Neural cell (in vitro differentiated cells): ENCODE results near the gene SERPINI1. TPM values are rescaled to one million over a fixed set of nuclear protein-coding genes. Genes with fewer than 3 reads are reported as not detected.

Experiments used
- H2AFZ ChIP-seq: fragments of 200-600, 300-800 bp; sonication (generic), shearing (Covaris generic); 2 replicates; pipeline ENCODE4 v1.6.0; 2014; ENCODE audit warnings: low read depth, mild to moderate bottlenecking, antibody characterized with exemption, low read length, moderate library complexity
- H3F3A ChIP-seq: fragments of 200-600 bp; shearing (Covaris generic); 2 replicates; pipeline ENCODE4 v1.6.1; 2016; ENCODE audit warnings: mild to moderate bottlenecking, moderate library complexity, mixed read lengths, antibody characterized with exemption, low read length; ENCODE audit not compliant: insufficient read depth, poor library complexity, severe bottlenecking
- H3K27ac ChIP-seq: fragments of 200-600, 300-800 bp; sonication (generic), shearing (Covaris generic); 2 replicates; pipeline ENCODE4 v1.5.1; 2014; ENCODE audit warnings: mild to moderate bottlenecking, low read length, moderate library complexity
- H3K27me3 ChIP-seq: fragments of 300-800, 200-600 bp; sonication (generic), shearing (Covaris generic); 2 replicates; pipeline ENCODE4 v1.6.0; 2014; ENCODE audit warnings: mild to moderate bottlenecking, low read depth, low read length, moderate library complexity; ENCODE audit not compliant: insufficient read depth
- H3K36me3 ChIP-seq: fragments of 300-800, 200-600 bp; sonication (generic), shearing (Covaris generic); 2 replicates; pipeline ENCODE4 v1.5.1; 2014; ENCODE audit warnings: mild to moderate bottlenecking, antibody characterized with exemption, low read length, moderate library complexity; ENCODE audit not compliant: insufficient read depth
- H3K4me2 ChIP-seq: fragments of 300-800, 200-600 bp; sonication (generic), shearing (Covaris generic); 2 replicates; pipeline ENCODE4 v1.6.0; 2014; ENCODE audit warnings: mild to moderate bottlenecking, low read length
- H3K4me3 ChIP-seq: fragments of 300-800, 200-600 bp; sonication (generic), shearing (Covaris generic); 2 replicates; pipeline ENCODE4 v1.5.1; 2014; ENCODE audit warnings: mild to moderate bottlenecking, low read length, moderate library complexity
- H3K79me2 ChIP-seq: fragments of 200-600 bp; shearing (Covaris generic); replicated peaks from 2 replicates; pipeline ENCODE4 v1.6.0; 2014; ENCODE audit warnings: mild to moderate bottlenecking, low read length, moderate library complexity; ENCODE audit not compliant: insufficient read depth
- H3K9ac ChIP-seq: fragments of 300-800, 200-600 bp; sonication (generic), shearing (Covaris generic); 2 replicates; pipeline ENCODE4 v1.6.1; 2016; ENCODE audit warnings: mild to moderate bottlenecking, low read length, mixed read lengths
- H3K9me2 ChIP-seq: fragments of 200-600 bp; shearing (Covaris generic); 2 replicates; pipeline ENCODE4 v1.6.1; 2016; ENCODE audit warnings: mild to moderate bottlenecking, low read length, mixed read lengths; ENCODE audit not compliant: insufficient read depth
- H3K9me3 ChIP-seq: fragments of 200-600, 300-800 bp; sonication (generic), shearing (Covaris generic); 2 replicates; pipeline ENCODE4 v1.6.1; 2016; ENCODE audit warnings: mild to moderate bottlenecking, mixed run types, low read length, moderate library complexity, mixed read lengths
- H4K20me1 ChIP-seq: fragments of 200-600 bp; shearing (Covaris generic); 2 replicates; pipeline ENCODE4 v1.6.1; 2016; ENCODE audit warnings: mild to moderate bottlenecking, mixed run types; ENCODE audit not compliant: insufficient read depth
- CTCF ChIP-seq: fragments of 450-650 bp; IDR thresholded peaks from 2 replicates; pipeline ENCODE4 v1.5.1; 2014; ENCODE audit warnings: antibody characterized with exemption, mild to moderate bottlenecking, moderate library complexity; ENCODE audit not compliant: poor library complexity, severe bottlenecking
- EP300 ChIP-seq: fragments of 450-650 bp; conservative IDR thresholded peaks from 2 replicates; pipeline ENCODE4 v1.6.1; 2014; ENCODE audit warnings: antibody characterized with exemption, mild to moderate bottlenecking, moderate library complexity; ENCODE audit not compliant: poor library complexity, severe bottlenecking
- EZH2 ChIP-seq: fragments of 200-600, 300-800 bp; shearing (Covaris generic), sonication (generic); IDR thresholded peaks from 2 replicates; pipeline ENCODE4 v1.6.1; 2014; ENCODE audit warnings: antibody characterized with exemption, low read length, borderline replicate concordance, mild to moderate bottlenecking; ENCODE audit not compliant: insufficient read depth, poor library complexity, severe bottlenecking
- MXI1 ChIP-seq: fragments of 450-650 bp; conservative IDR thresholded peaks from 2 replicates; pipeline ENCODE4 v1.6.1; 2014; ENCODE audit warnings: antibody characterized with exemption, mild to moderate bottlenecking; ENCODE audit not compliant: poor library complexity, severe bottlenecking
- POLR2AphosphoS5 ChIP-seq: IDR thresholded peaks from 2 replicates; pipeline ENCODE4 v1.6.1; 2012
- RAD21 ChIP-seq: fragments of 450-650 bp; conservative IDR thresholded peaks from 2 replicates; pipeline ENCODE4 v1.6.1; 2014; ENCODE audit warnings: antibody characterized with exemption, mild to moderate bottlenecking, moderate library complexity
- REST ChIP-seq: IDR thresholded peaks from 2 replicates; pipeline ENCODE4 v1.6.1; 2012; ENCODE audit warnings: borderline replicate concordance
- SMC3 ChIP-seq: fragments of 450-650 bp; conservative IDR thresholded peaks from 2 replicates; pipeline ENCODE4 v1.6.1; 2014; ENCODE audit warnings: antibody characterized with exemption, mild to moderate bottlenecking, moderate library complexity; ENCODE audit not compliant: poor library complexity
- TAF1 ChIP-seq: IDR thresholded peaks from 2 replicates; pipeline ENCODE4 v1.6.1; 2012; ENCODE audit warnings: low read depth
- polyA plus RNA-seq: library from polyadenylated mRNA; depleted of rRNA; stranded (reverse); fragments of >200 nt; gene quantifications from 2 replicates; pipeline ENCODE4 v1.2.3, GENCODE V29; 2014

SERPINI1 gene
- polyA plus RNA-seq, 1 donor from 2014 or later, result 150 TPM

- TF ChIP-seq CTCF, result no peak
- no peak for TF ChIP-seq EP300
- TF ChIP-seq TAF1, result no peak
- no peak for TF ChIP-seq EZH2
- TF ChIP-seq REST, result no peak
- no peak for TF ChIP-seq POLR2AphosphoS5
- TF ChIP-seq MXI1, result no peak
- no peak for TF ChIP-seq RAD21
- TF ChIP-seq SMC3, result no peak
- Histone ChIP-seq H3K4me2 (no peak overlapping the region), H3K9me2 (no peaks in the 10 kb centered on the region), H3K4me3 (no peak overlapping the region), H3K9me3 (no peaks in the 10 kb centered on the region), H3K27me3 (no peaks in the 10 kb centered on the region), H2AFZ (no peak overlapping the region), H3K27ac (no peak overlapping the region), H3K79me2 (no peaks in the 10 kb centered on the region), H3K9ac (no peak overlapping the region), H3K36me3 (no peaks in the 10 kb centered on the region), H4K20me1 (no peaks in the 10 kb centered on the region), H3F3A (no peaks in the 10 kb centered on the region)
Measured at GRCh38 chr3:167813169-167814123, 77.9 kb downstream of the SERPINI1 start.

- TF ChIP-seq REST, result no peak
- no peak for TF ChIP-seq POLR2AphosphoS5
- TF ChIP-seq CTCF, result no peak
- TF ChIP-seq TAF1, result no peak
- TF ChIP-seq SMC3, result no peak
- no peak for TF ChIP-seq EP300
- Histone ChIP-seq H3K27ac (no peak overlapping the region), H3K9ac (no peak overlapping the region), H3K9me2 (no peaks in the 10 kb centered on the region), H3K79me2 (no peaks in the 10 kb centered on the region), H2AFZ (no peak overlapping the region), H3K4me3 (no peak overlapping the region), H3F3A (no peaks in the 10 kb centered on the region), H3K9me3 (no peaks in the 10 kb centered on the region), H3K36me3 (no peaks in the 10 kb centered on the region), H3K27me3 (no peaks in the 10 kb centered on the region), H3K4me2 (no peak overlapping the region), H4K20me1 (no peaks in the 10 kb centered on the region)
Measured at GRCh38 chr3:167814441-167814951, 79.0 kb downstream of the SERPINI1 start.
